Glomerular visceral epithelial cell (primary cell): ENCODE measurements around the gene GRIN1.

ENCODE experiments used
- DNase-seq: peaks from one replicate; pipeline ENCODE4 v3.0.0-alpha.2; 2016; ENCODE audit errors: extremely low spot score

The GRIN1 gene

DNA sequence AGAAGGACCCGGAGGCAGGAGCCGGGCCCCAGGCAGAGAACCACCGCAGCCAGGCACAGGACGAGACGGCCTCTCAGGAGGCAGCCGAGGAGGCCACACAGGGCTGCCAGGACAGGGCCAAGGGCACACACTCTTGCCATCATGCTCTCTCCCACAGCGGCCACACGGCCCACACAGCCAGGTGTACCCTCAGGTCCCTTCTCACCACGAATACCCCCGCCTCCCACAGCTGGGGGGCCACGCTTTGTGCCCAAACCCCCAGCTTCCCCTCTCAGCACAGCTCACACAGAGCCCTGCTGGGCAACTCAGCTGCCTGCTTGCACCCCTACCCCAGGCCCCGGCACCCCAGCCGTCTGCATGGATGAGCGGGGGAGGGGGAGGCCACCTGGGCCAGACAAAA lies 54.8 kb downstream of the GRIN1 start:
- no peak for DNase-seq

DNA sequence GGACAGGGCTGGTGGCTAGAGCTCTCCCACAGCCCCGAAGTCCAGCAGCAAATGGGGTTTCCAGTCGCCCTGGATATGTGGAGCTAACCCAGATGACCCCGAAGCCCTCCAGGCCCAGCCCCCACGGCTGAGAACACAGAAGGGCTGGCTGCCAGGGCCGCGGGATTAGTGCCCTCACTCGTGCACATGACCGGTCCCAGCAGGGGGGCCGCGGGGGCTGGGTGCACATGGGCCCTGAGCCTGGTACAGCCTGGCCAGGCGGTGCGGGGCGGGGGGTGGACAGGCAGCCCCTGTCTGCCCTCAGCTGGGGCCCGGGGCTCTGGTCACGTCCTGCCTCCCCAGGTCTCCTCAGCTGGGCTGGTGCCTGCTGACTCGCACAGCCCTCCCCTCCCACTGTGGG lies 55.4 kb downstream of the GRIN1 start:
- DNase-seq, result peak; percentile 33

DNA sequence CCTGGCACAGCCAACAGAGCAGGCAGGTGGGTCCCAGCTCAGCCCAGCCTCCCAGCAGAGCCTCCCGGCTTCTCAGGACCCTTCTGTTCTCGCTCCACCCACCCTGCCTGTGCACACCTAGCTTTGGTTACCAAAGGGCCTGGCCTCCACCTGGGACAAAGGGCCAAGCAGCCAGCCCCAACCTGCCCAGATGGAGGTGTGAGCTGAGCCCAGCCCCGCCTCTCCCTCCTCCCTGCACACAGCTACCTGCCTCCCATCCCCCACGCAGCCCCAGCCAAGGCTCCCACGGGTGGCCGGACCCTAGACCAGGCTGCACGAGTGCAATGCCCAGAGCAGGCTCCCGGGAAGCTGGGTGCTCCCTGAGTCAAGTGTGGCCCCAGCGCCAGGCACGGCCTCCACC lies 56.0 kb downstream of the GRIN1 start:
- DNase-seq, result no peak

DNA sequence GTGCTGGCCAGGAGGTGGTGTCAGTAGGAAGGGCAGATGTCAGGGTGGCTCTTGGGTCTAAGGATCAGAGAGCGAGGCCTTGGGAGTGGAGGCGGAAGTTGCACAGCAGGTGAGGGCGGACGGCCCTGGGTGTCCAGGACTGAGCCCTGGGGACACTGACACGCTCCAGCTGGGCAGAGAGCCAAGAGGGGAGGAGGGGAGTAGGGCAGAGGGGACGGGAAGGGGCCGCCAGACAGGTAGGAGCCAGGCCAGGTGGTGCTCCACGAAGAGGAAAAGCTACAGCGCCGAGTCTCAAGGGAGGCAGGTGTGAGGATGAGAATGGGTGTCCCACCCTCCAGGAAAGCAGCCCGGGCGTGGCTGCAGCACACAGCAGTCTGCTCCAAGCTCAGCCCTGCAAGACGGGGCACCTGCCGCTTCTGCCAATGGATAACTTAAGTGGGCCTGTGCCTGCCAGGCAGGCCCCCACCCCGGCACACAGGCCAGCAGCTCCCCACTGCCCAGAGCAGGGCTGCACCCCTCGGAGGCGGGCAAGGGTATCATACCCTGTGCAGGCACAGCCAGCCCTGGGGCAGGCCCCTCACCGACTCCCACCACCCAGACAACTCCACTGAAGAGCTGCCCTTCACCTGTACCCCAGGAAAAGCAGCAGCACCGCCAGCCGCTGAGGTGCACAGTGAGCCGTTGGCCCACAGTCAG lies 56.7 kb downstream of the GRIN1 start:
- no peak for DNase-seq

DNA sequence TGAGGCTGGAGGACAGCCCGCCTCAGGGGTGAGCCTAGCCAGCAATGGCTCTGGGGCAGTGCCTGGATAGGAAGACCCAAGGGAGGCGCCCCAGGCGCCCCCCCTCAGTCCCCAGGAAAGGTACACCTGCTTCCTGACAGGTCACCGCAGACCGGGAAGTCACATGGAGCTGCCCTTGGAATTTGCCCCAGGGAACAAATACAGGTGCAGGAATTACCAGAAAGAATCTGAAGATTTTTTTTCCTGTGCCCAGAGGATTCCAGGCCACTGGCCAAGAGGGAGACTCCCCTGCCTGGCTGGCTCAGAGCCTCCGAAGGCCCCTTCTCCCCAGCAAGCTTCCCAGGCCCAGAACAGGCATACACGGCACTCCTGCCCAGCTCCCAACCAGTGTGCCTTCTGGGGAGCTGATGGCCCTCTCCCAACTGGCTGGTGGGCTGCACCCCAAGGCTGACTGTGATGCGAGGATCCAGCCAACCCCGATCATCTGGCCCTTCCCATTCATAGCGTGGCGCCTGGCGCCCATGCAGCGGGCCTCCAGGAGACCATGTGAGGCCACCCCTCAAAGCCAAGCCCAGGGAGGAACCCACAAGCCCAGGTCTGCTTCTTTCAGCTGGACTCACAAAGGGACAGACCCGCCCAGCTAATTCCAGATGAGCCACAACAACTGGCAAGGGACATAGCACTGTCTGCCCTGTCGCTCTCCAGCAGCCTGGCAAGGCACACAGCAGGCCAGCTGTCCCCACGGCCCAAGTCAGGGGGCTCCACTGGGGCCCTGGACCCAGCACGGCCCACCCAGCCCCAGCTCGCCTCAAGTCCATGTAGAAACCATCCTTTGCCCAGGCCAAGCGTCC lies 59.3 kb downstream of the GRIN1 start:
- DNase-seq, result no peak

DNA sequence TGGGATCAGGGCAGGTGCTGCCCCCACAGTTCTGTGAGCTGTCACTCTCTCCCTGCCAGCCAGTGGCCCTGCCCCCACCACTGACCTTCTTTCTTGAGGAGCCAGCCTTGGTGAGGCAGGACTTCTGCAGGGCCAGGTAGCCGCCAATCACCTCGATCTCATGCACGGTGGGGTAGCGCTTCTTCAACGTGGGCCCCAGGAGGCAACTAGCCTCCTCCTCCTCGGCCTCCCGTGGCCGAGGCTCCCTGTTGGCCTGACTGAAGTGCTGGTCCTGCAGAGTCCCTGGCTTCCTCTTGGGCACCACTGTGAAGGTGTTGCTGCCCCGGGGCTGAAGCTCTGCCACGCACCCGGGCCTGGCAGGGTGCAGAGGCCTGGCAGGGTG lies 59.9 kb downstream of the GRIN1 start:
- DNase-seq, result no peak

DNA sequence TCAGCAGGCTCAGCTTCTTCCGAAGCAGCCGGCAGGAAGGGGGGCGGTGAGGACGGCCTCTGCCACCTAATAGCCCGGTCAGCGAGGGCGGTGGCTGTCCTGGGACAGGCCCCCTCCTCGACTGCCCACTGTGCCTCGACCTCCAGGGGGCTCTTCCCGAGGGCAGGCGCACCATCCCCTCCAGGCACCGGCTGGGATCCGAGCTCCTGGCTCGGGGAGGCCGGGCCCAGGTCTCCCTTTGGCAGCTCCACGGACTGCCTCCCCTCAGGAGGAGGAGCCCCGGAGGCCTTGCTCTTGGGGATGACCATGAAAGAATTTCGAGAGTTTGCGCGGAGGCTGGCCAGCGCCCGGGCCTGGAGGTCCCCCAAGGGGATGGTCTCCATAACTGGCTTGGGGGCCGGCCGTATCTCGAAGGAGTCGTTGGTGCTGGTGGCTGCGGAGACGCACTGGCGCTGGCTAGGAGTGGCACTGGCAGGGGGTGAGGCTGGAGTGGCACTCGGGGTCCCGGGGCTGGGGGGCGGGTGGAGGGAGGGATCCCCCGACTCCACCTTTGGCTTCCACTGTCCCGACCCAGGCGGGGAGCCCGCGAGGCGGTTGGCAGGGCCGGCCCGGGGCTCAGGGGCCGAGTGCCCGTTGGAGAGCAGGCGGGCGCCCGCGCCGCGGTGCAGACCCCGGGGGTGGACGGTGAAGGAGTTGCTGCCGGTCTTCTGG lies 60.6 kb downstream of the GRIN1 start:
- no peak for DNase-seq

DNA sequence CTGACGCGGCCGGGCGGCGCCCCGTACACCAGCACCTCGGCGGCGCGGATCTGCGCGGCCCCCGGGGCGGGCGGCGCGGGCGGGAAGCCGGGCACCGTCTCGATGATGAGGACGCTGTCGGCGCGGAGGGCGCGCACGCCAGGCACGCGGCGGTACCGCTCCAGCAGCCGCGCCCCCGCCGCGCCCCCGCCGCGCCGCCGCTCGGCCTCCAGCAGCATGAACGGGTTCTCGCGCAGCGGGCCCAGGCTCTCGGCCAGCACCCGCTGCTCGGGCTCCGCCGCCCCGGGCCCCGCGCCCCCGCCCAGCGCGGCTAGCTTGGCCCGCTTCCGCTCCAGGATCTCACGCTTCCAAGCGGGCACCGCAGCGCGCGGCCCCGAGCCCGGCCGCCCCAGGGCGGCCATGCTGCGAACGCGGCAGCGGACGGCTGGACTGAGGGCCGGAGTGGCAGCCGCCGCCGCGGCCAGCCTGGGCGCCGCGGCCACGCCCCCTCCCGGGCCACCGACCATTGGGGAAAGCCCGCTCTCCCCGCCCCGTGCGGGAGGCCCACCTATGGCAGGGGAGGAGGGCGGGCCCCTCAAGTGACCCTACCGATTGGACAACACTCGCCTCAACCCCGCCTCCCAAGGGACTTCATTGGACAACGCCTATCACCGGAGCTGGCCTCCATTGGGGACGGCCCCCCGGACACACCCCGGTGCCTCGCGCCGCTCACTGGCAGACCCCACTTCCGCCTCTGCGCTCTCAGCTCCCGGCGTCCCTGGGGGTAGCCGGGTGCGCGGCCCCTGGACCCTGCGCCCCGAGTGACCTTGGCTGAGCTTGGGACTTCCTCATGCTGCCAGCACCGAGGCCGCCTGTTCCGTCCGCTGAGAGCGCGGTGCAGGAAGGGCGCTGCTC lies 61.6 kb downstream of the GRIN1 start, which contains the start of gene TPRN:
TSS of gene TPRN (minus strand) at position 431 of the 894 bp plus-strand sequence. CDS start at position 401, 30 bp downstream.
- peak; percentile 99 for DNase-seq

DNA sequence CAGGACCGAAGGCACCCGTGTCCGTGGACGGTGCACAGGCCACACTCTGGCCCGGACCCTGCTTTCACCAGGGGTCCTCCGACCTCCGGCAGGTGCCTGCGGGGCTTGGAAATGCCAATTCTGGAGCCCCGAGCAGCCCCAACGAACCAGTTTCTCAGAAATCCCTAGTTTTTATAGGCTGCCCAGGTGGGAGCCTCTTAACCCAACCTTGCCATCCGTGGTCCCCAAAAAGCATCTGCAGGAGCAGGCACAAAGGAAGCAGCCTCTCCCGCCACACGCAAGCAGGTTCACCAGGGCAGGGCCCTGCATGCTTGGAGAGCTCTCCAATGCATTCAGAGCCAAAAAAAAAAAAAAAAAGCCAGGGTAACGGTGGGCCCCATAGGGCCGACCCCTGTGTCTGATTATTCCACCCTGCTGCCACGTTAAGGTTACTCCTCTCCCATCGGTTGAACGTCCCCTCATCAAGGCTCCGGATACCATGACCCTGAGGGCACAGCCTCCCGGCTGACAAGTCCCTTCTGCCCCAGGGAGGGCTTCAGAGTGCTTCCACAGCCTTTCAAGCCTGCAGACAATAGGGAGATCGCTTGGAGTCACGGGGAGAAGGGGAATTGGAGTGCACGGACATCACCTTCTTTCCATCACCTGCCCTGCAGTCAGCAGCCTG lies 62.4 kb downstream of the GRIN1 start:
- no peak for DNase-seq

DNA sequence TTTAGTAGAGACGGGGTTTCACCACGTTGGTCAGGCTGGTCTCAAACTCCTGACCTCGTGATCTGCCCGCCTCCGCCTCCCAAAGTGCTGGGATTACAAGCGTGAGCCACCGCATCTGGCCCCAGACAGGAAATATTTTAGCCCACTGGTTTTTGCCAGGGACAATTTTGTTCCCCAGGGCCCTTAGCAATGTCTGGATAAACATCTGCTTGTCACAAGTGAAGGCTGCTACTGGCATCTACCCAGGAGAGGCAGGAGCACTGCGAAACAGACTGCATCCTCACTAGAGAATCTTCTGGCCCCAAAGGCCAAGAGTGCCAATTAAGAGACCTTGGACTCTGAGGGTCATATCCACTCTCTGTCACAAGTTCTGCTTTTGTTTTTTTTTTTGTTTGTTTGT lies 64.0 kb downstream of the GRIN1 start:
- DNase-seq, result no peak

DNA sequence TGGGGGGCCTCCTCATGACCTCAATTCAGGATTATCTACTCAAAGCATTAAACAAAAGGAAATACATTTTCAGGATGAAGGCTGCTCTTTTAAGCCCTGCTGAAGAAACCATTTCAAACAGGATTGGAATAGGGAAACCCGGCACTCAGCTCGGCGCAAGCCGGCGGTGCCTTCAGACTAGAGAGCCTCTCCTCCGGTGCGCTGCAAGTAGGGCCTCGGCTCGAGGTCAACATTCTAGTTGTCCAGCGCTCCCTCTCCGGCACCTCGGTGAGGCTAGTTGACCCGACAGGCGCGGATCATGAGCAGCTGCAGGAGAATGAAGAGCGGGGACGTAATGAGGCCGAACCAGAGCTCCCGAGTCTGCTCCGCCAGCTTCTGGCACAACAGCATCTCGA lies 65.8 kb downstream of the GRIN1 start:
- DNase-seq, result no peak

DNA sequence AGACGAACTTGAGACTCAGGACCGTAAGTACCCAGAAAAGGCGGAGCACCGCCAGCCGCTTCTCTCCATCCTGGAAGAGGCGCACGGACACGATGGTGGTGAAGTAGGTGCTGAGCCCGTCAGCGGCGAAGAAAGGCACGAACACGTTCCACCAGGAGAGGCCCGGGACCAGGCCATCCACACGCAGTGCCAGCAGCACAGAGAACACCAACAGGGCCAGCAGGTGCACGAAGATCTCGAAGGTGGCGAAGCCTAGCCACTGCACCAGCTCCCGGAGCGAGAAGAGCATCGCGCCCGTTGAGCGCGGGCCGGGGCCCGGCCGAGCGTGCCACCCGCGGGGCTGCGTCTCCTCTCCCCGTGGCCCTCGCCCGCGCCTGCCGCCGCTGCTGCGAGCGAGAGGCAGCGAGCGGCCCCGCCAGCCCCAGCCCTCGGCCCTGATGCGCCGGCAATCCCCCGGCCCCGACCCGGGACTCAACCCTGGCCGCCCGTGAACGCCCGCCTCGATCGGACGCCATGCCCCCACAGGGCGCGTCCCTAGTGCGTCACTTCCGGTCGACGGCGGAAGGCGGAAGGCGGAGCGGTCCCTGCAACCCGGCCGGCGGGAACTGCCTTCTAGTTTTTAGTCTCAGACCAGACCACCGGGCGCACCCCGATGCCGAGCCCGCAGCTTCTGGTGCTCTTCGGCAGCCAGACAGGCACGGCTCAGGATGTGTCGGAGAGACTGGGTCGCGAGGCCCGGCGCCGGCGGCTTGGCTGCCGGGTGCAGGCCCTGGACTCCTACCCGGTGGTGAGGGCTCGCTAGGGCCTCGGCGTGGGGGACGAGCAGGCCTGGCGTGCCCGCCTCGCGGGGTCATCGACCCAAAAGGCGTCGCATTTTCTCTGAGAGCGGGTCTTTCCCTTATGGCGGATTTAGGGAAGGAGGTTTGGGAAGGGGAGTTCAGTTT lies 66.4 kb downstream of the GRIN1 start, which contains the start of the genes NDOR1 and TMEM203:
TSS of gene NDOR1 (plus strand) at position 575 of the 944 bp plus-strand sequence. CDS start at position 653, 78 bp downstream.
TSS of gene TMEM203 (minus strand) at position 523 of the 944 bp plus-strand sequence. CDS start at position 289, 234 bp downstream.
- DNase-seq, result peak; percentile 77

DNA sequence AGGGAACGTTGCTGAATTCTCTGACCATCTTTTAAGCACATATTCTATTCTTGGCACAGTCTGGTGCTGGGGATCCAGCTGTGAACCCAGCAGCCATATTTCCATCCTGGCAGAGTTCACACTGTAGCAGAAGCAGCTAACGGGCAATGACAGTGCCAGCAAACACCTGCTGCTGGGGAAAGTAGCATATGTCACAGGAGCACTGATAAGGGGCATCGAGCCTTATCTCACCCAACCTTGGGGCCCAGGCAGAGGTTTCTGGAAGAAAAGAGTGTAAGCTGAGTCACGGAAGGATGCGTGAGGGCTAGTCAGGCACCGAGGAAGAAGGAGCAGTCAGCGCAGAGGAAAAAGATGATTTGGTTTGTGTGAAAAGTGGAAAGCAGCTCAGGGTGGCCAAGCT lies 67.6 kb downstream of the GRIN1 start:
- DNase-seq, result no peak

DNA sequence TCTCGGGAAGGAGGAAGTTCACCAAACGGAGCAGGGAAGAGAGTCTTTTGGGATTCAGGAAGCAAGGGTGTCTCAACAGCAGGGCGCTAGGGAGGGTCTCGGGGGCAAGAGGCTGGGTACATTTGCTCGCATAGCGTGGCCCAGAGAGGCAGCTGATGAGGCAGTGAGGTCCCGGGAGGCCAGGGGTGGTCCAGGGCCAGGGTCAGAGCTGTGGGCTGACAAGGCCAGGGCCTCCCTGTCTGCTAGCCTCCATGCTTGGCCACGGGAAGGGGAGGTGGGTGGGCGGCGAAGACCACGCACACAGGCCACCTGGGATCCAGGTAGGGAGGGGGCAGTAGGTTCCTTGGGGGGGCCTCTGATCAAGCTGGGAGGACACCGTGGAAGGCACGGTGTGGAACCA lies 72.6 kb downstream of the GRIN1 start:
- DNase-seq, result no peak

DNA sequence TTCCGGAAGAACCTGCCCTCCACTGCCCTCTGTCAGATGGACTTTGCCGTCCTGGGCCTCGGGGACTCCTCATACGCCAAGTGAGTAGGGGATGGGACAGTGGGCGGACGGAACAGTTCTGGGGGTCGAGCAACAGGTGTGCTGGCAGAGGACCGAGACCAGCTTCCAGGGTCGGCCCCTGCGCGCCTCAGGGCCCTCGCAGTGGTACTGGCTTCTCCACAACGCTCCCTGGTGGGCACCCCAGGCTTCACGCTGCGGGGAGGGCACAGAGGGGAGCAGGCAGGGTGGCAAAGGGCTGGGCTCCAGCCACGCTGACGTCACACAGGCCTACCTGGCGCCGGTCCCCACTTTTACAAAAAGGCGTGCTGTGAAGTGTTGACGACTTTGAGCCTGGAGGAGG lies 73.6 kb downstream of the GRIN1 start:
- DNase-seq, result no peak

DNA sequence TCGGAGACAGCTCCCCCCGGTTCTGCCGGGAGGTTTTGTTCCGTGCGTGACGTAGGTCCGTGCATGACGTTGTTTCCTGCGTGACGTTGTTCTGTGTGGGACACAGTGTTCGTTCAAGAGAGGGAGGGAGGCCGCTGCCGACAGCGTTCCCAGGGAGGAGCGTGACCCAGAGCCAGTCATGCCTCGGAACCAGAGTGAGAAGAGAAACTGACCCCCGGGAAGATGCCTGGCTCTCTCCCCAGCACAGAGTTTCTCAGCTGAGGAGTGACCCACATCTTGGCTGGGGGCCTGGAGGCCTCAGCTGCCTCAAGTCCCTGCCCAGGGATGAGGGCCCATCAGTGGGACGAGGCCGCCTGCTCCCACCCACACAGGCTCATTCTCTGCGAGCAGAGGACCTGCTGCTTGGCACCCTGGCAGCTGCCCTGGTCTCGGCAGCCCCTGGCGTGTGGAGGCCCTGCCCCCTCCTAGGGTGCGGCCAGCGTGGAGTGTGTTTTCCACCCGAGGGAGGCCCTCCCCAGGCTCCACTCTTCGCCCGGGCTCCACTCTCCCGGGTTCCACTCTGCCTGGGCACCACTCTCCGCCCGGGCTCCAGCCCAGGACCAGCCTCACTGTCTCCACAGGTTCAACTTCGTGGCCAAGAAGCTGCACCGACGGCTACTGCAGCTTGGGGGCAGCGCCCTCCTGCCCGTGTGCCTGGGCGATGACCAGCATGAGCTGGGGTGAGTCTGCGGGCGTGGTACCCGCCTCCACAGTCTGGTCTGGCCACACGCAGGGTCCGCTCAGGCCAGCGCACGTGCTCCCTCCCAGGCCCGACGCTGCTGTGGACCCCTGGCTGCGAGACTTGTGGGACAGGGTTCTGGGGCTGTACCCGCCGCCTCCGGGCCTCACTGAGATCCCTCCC lies 74.5 kb downstream of the GRIN1 start:
- no peak for DNase-seq

DNA sequence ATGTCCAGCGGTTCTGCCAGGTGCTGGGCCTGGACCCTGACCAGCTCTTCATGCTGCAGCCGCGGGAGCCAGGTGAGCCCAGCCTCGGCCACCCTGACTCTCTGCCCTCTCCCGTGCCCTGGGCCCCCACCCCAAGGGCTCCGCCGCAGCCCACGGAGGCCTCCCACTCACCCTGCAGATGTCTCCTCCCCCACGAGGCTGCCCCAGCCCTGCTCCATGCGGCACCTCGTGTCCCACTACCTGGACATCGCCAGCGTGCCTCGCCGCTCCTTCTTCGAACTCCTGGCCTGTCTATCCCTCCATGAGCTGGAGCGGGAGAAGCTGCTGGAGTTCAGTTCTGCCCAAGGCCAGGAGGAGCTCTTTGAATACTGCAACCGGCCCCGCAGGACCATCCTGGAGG lies 75.7 kb downstream of the GRIN1 start:
- DNase-seq, result no peak

DNA sequence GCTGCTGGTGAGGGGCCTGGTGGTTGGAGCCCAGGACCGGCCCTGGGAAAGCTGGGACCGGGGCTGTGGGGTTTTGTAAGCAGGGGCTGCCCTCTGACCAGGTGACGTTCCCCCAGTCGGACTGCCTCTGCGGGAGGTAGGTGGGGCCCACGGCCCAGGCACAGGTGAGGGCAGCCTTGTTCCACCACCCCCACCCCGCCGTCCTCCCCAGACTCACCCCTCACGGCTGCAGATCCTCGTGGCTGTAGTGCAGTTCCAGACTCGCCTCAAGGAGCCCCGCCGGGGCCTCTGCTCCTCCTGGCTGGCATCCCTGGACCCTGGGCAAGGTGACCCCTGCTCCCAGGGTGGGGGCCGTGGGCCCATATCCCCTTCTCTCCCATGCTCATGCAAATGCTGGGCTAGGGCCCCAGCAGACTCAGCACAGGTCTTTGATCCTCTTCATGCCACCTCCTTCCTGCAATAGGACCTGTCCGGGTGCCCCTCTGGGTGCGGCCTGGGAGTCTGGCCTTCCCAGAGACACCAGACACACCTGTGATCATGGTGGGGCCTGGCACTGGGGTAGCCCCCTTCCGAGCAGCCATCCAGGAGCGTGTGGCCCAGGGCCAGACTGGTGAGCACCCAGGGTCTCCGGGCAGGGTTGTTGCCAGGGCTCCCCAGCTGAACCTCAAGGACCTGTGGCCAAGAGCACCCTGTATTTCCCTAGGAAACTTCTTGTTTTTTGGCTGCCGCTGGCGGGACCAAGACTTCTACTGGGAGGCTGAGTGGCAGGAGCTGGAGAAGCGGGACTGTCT lies 76.4 kb downstream of the GRIN1 start:
- DNase-seq, result no peak
